PC-3 (cell line): ENCODE data around the gene BRINP2.

ENCODE experiments used
- EZH2phosphoT487 ChIP-seq: fragments of 300-600 bp; sonication (generic); IDR thresholded peaks from 2 replicates; pipeline ENCODE4 v1.6.1; 2018; ENCODE audit warnings: mild to moderate bottlenecking, antibody characterized with exemption, low read length, borderline replicate concordance
- TF ChIP-seq, protein P1 (sequence below): fragments of 300-600 bp; sonication (generic); conservative IDR thresholded peaks from 2 replicates; pipeline ENCODE4 v1.5.1; 2017; ENCODE audit warnings: antibody characterized with exemption, low read depth, mild to moderate bottlenecking, low read length

DNA sequence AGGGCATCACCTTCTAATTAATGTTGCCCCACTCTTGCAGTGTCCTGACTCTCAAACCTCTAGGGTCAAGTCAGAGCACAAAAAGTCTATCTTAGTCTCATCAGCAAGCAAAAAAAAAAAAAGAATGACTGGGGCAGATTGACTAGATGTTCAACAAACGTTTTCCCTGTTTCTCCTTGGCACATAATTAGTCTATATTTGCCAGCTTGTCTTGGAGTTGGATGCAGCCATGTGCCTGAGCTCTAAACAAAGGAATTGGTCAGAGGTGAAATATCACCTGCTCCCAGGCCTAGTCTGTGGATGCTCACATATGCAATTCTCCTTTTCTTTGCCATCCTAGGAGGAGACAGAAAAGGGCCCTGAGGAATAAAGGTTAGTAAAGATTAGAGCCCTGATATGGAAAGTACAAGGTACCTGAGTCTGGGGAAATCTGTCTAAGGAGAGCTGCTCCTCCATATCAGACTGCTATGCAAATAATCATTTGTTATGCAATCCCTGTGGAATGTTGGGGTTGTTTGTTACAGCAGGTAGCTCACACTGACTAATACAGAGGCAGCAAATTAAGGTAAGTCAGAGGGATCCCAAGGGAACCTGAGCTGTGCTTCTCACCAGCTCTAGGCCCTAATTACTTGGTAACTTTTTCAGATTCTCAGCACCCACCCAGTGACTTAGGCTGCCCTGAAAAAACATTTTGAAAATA, 130.8 kb downstream of the BRINP2 start:
- TF ChIP-seq, protein P1, sequence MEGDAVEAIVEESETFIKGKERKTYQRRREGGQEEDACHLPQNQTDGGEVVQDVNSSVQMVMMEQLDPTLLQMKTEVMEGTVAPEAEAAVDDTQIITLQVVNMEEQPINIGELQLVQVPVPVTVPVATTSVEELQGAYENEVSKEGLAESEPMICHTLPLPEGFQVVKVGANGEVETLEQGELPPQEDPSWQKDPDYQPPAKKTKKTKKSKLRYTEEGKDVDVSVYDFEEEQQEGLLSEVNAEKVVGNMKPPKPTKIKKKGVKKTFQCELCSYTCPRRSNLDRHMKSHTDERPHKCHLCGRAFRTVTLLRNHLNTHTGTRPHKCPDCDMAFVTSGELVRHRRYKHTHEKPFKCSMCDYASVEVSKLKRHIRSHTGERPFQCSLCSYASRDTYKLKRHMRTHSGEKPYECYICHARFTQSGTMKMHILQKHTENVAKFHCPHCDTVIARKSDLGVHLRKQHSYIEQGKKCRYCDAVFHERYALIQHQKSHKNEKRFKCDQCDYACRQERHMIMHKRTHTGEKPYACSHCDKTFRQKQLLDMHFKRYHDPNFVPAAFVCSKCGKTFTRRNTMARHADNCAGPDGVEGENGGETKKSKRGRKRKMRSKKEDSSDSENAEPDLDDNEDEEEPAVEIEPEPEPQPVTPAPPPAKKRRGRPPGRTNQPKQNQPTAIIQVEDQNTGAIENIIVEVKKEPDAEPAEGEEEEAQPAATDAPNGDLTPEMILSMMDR, result no peak
- no peak for TF ChIP-seq EZH2phosphoT487
